Measurements from ENCODE around the gene FBXW4. TPM values are rescaled to one million over a fixed set of nuclear protein-coding genes. Genes with fewer than 3 reads are reported as not detected.

Gene FBXW4
- total and polyA plus RNA-seq, 12 donors, result 34.4 to 81.7 (median 58.0) TPM

- peak in 1 of 7 donors; percentile 75 for DNase-seq
- Histone ChIP-seq H3K36me3 (replicated peaks in 1 of 2) (peaks cover 0 to 15% of the 10 kb centered on the region in 2 donors), H3K27ac (peak overlapping the region in 1 of 5 donors; percentile 7), H3K4me1 (replicated peaks in 1 of 2) (no peaks in the 10 kb centered on the region), H3K9me3 (replicated peaks in 1 of 3) (no peaks in the 10 kb centered on the region), H3K4me3 (no peak overlapping the region), H3K27me3 (no peaks in the 10 kb centered on the region)
- TF ChIP-seq POLR2A (IDR thresholded peaks at IDR 0.05) (no peak), CTCF (IDR thresholded peaks at IDR 0.05) (no peak)
- intact Hi-C loops (cut with DNase I), result no loop called here
- WGBS, 4 donors, result 80 to 86% (median 84%) methylated on average over 9 of the region's 9 CpGs
Observed at GRCh38 chr10:101616415-101617101, 78.4 kb downstream of the FBXW4 start.

- Histone ChIP-seq H3K27me3 (no peaks in the 10 kb centered on the region), H3K4me3 (no peak overlapping the region), H3K4me1 (replicated peaks in 1 of 2) (no peaks in the 10 kb centered on the region), H3K9me3 (replicated peaks in 1 of 3) (no peaks in the 10 kb centered on the region), H3K36me3 (replicated peaks in 1 of 2) (peaks cover 0 to 17% of the 10 kb centered on the region in 2 donors), H3K27ac (no peak overlapping the region)
- no peak for DNase-seq
- no peak for TF ChIP-seq POLR2A (IDR thresholded peaks at IDR 0.05)
- TF ChIP-seq CTCF (IDR thresholded peaks at IDR 0.05), result no peak
- WGBS, 4 donors, result 86 to 94% (median 93%) methylated on average over 2 to 5 of the region's 5 CpGs
- intact Hi-C loops (cut with DNase I), result no loop called here
Observed at GRCh38 chr10:101615525-101616116, 79.3 kb downstream of the FBXW4 start.

- 66 to 80% (median 77%) methylated on average over 11 to 13 of the region's 13 CpGs for WGBS, 4 donors
Observed at GRCh38 chr10:101614663-101615524, 80.1 kb downstream of the FBXW4 start.

More at GRCh38 chr10:101614663-101615524, 80.1 kb downstream of the FBXW4 start:
- Histone ChIP-seq H3K9me3 (replicated peaks in 1 of 3) (no peaks in the 10 kb centered on the region), H3K27ac (no peak overlapping the region), H3K27me3 (no peaks in the 10 kb centered on the region), H3K36me3 (replicated peaks in 1 of 2) (peaks cover 0 to 20% of the 10 kb centered on the region in 2 donors), H3K4me3 (no peak overlapping the region), H3K4me1 (replicated peaks in 1 of 2) (no peaks in the 10 kb centered on the region)
- intact Hi-C loops (cut with DNase I), result no loop called here
- no peak for DNase-seq
- TF ChIP-seq POLR2A (IDR thresholded peaks at IDR 0.05) (no peak), CTCF (IDR thresholded peaks at IDR 0.05) (no peak)
